ENCODE results near the gene CACFD1.

DNA sequence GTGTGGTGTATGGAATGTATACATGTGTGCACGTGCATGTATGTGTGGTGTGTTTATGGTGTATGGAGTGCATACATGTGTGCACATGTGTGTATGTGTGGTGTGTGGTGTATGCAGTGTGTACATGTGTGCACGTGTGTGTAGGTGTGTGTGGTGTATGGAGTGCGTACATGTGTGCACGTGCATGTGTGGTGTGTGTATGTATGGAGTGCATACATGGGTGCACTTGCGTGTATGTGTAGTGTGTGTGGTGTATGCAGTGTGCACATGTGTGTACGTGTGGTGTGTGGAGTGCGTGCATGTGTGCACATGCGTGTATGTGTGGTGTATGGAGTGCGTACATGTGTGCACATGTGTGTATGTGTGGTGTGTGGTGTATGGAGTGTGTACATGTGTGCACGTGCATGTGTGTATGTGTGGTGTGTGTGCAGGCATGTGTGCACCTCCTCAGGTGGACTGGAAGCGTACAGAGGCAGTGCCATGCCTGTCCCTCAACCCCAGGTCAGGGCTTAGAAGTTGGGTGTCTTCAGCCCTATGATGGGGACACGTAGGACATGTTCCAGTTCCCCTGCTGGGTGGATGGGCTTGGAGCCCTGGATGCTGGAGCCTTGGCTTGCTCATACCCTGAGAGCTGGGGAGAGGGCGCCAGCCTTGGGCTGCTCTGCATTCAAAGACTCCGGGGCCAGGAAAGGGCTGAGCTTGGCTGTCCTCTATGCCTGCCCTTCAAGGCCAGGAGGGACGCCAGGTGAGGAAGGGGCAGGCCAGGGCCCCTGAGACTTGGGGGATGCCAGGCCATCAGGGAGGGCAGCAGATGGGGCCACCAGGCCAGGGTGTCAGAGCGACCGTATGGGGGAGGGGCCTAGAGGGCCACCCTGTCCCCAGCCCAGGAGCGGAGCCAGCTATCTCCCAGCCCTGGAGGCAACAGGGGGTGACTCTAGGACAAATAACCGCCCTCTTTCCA lies 52.8 kb downstream of the CACFD1 start:
- TF ChIP-seq, protein P1, sequence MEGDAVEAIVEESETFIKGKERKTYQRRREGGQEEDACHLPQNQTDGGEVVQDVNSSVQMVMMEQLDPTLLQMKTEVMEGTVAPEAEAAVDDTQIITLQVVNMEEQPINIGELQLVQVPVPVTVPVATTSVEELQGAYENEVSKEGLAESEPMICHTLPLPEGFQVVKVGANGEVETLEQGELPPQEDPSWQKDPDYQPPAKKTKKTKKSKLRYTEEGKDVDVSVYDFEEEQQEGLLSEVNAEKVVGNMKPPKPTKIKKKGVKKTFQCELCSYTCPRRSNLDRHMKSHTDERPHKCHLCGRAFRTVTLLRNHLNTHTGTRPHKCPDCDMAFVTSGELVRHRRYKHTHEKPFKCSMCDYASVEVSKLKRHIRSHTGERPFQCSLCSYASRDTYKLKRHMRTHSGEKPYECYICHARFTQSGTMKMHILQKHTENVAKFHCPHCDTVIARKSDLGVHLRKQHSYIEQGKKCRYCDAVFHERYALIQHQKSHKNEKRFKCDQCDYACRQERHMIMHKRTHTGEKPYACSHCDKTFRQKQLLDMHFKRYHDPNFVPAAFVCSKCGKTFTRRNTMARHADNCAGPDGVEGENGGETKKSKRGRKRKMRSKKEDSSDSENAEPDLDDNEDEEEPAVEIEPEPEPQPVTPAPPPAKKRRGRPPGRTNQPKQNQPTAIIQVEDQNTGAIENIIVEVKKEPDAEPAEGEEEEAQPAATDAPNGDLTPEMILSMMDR (conservative IDR thresholded peaks at IDR 0.05; ENCODE audit: low read depth in 2 of 2), result 0 out of 4 replicates have a peak, but pooled peaks of 1 of the 2 experiments have one; percentile 6
- TF ChIP-seq POLR2AphosphoS5 (IDR thresholded peaks at IDR 0.05; ENCODE audit: low read depth) (no peak), CREB1 (CRISPR knock-in tag; IDR thresholded peaks at IDR 0.05; ENCODE audit: low read depth) (no peak), EZH2 (IDR thresholded peaks at IDR 0.05; ENCODE audit: low read depth, unreplicated experiment) (no peak), EZH2phosphoT487 (IDR thresholded peaks at IDR 0.05; ENCODE audit: unreplicated experiment) (no peak), ZNF331 (CRISPR knock-in tag; IDR thresholded peaks at IDR 0.05; ENCODE audit: low read depth) (no peak), ZNF114 (CRISPR knock-in tag; IDR thresholded peaks at IDR 0.05) (no peak)
- TF ChIP-seq, protein P2, sequence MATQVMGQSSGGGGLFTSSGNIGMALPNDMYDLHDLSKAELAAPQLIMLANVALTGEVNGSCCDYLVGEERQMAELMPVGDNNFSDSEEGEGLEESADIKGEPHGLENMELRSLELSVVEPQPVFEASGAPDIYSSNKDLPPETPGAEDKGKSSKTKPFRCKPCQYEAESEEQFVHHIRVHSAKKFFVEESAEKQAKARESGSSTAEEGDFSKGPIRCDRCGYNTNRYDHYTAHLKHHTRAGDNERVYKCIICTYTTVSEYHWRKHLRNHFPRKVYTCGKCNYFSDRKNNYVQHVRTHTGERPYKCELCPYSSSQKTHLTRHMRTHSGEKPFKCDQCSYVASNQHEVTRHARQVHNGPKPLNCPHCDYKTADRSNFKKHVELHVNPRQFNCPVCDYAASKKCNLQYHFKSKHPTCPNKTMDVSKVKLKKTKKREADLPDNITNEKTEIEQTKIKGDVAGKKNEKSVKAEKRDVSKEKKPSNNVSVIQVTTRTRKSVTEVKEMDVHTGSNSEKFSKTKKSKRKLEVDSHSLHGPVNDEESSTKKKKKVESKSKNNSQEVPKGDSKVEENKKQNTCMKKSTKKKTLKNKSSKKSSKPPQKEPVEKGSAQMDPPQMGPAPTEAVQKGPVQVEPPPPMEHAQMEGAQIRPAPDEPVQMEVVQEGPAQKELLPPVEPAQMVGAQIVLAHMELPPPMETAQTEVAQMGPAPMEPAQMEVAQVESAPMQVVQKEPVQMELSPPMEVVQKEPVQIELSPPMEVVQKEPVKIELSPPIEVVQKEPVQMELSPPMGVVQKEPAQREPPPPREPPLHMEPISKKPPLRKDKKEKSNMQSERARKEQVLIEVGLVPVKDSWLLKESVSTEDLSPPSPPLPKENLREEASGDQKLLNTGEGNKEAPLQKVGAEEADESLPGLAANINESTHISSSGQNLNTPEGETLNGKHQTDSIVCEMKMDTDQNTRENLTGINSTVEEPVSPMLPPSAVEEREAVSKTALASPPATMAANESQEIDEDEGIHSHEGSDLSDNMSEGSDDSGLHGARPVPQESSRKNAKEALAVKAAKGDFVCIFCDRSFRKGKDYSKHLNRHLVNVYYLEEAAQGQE (IDR thresholded peaks at IDR 0.05; ENCODE audit: unreplicated experiment), result no peak

Data from GM23338 (cell line).